ENCODE results near the gene SMARCA1.

DNA sequence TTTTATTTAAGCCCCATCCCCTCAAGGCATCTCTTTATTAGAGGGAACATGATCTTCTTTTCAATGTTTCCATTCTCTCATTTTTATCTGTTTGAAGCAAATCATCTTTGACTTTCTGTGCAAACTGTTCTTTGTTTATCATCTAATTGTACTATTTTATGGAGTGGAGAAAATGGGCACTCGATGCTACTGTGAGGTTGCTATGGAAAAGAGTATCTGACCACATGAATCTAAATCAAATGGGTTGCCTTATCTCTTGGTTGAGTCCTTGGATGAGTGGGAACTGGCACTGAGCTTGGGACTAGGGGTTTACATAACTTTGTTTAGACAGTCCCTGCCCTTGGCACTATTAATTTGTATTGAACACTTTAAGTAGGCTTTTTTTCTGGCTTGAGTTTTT, 25.8 kb upstream of the SMARCA1 start:
- TF ChIP-seq, protein P1, sequence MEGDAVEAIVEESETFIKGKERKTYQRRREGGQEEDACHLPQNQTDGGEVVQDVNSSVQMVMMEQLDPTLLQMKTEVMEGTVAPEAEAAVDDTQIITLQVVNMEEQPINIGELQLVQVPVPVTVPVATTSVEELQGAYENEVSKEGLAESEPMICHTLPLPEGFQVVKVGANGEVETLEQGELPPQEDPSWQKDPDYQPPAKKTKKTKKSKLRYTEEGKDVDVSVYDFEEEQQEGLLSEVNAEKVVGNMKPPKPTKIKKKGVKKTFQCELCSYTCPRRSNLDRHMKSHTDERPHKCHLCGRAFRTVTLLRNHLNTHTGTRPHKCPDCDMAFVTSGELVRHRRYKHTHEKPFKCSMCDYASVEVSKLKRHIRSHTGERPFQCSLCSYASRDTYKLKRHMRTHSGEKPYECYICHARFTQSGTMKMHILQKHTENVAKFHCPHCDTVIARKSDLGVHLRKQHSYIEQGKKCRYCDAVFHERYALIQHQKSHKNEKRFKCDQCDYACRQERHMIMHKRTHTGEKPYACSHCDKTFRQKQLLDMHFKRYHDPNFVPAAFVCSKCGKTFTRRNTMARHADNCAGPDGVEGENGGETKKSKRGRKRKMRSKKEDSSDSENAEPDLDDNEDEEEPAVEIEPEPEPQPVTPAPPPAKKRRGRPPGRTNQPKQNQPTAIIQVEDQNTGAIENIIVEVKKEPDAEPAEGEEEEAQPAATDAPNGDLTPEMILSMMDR (conservative IDR thresholded peaks at IDR 0.05; ENCODE audit: low read depth, low read length), result no peak
- no peak for TF ChIP-seq MAFK (IDR thresholded peaks at IDR 0.05; ENCODE audit: low read depth, low read length)
- TF ChIP-seq POLR2A (IDR thresholded peaks at IDR 0.05; ENCODE audit: low read depth, low read length), result no peak
- no peak for TF ChIP-seq RFX5 (IDR thresholded peaks at IDR 0.05; ENCODE audit: low read depth, low read length)
- no peak for TF ChIP-seq CHD1 (IDR thresholded peaks at IDR 0.05; ENCODE audit: low read depth, low read length)
- no peak for TF ChIP-seq BHLHE40 (IDR thresholded peaks at IDR 0.05; ENCODE audit: low read depth, low read length)
- TF ChIP-seq ELK1 (IDR thresholded peaks at IDR 0.05; ENCODE audit: borderline replicate concordance, low read depth, low read length), result no peak

Data from IMR-90 (cell line).